Cerebellar nuclear complex (tissue), 1 donor: Measurements from ENCODE around the gene NHEJ1.
"Not testable (repeated sequence)": the region's sequence is repeated elsewhere in the genome, so short reads cannot be mapped to it uniquely, and the experiment has no call there.

Experiments used
- DNase-seq, 2 experiments: peaks; one replicate each; lab custom pipeline; 2025; lab: John Stamatoyannopoulos, UW

Gene NHEJ1, protein sequence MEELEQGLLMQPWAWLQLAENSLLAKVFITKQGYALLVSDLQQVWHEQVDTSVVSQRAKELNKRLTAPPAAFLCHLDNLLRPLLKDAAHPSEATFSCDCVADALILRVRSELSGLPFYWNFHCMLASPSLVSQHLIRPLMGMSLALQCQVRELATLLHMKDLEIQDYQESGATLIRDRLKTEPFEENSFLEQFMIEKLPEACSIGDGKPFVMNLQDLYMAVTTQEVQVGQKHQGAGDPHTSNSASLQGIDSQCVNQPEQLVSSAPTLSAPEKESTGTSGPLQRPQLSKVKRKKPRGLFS

DNA sequence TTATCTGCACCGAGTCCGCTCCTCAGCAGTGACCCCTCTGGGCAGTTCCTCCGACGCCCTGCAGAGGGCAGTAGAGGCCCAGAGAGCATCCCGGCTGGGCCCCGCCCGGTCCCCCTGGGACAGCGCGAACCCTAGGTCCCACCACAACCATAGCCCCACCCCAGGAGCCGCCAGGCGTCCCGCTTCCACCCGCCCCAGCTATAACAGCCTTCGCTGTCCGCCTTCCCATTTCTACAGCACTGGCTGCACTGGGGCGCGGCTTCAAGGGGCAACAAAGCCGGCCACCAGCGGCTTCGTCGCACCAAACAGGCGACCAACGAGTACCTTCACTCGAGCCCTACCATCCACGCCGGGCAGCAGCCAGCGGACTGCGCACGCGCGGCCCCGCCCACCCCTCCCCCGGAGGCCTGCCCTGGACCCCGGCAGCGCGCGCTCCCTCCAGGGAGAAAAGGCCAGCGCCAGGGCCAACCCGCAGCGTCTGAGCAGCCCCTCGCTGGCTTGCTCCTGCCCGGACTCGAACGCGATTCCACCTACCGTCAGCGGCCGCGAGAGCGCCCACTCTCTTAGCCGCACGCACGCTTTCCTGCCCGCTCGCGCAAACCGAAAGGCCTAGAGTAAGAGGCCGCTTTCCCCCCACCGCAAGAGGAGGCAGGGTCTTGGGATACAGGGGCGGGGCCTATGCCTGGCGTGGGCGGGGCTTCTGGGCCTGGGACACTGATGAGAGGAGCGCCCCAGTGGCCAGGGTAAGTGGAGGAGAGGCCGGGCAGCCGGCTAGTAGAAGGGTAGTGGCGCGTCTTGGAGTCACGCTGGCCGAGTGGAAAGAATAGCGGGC lies at the start of gene NHEJ1:
TSS of gene NHEJ1 (minus strand) at position 630 of the 832 bp plus-strand sequence. CDS start 2,453 bp downstream, outside the sequence.
- DNase-seq = peak; percentile 71 to 82

DNA sequence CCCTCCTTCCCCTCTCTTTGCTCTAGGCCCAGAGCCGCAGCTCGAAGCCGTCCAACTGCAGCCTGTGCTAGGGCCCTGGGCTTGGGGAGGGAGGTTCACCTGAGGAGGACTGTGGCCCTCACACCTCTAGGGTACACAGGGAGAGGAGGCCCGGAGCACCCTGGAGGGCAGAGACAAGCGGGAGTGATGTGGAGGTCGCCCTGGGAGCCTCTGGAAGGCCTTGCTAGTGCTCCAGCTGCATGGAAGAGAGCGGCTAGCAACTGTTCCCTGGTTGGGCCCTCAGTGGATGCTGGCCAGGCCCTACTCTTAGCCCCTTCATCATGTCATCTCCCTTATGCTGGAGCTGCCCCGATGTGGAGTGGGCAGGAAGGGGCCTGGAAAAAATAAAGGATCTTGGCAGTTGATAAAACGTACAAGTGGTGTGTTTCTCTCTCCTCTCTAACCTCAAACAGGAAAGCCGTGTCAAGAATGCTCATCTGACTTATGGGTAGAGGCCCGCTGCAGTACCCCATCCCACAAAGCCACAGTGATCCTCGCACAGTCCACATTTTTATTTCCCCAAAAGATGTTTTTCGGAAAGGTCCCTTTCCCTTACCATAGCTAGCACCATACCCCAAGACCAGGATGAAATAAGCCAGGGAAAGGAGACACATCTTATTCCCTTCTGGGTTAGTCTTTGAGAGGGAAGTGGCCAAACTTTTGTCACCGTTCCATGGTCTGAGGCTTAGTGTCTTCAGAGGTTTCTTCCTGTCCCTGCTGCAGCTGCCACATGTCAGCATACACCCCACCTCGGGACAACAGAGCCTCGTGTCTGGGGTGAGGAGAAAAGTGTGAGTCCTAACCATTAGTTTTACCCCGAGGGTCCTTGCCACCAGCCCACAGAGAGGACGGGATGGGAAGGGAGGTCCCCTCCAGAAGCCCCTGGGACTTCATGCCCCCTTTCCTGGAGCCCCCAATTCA lies 48.9 kb upstream of the NHEJ1 start:
- DNase-seq = no peak

DNA sequence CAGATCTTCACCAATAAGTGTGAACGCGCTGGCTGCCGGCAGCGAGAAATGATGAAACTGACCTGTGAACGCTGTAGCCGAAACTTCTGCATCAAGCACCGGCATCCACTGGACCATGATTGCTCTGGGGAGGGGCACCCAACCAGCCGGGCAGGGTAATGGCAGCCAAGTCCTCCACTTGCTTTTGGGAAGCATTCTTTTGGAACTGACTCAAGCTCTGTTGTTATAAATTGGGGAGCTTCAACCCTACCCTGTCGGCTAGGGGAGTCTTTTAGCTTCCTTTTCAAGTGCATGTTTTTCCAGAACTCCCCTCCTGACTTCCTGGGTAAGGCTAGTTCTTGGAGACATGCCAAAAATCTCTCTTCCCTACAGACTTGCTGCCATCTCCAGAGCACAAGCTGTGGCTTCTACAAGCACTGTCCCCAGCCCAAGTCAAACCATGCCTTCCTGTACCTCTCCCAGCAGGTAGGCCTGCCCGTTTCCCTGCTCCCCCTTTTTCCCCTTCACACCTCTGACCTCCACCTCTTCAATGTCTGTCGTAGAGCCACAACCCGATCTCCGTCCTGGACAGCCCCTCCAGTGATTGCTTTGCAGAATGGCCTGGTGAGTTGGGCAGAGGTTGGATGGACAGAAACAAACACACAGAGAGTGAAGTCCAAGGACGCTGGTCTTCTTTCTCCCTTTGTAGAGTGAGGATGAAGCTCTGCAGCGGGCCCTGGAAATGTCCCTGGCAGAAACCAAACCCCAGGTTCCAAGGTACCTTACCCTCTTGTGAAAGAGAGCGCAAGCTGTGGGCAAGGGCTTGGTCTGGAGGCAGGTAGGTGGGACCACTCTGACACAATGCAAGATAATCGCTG lies 47.5 kb upstream of the NHEJ1 start:
- no peak for DNase-seq

DNA sequence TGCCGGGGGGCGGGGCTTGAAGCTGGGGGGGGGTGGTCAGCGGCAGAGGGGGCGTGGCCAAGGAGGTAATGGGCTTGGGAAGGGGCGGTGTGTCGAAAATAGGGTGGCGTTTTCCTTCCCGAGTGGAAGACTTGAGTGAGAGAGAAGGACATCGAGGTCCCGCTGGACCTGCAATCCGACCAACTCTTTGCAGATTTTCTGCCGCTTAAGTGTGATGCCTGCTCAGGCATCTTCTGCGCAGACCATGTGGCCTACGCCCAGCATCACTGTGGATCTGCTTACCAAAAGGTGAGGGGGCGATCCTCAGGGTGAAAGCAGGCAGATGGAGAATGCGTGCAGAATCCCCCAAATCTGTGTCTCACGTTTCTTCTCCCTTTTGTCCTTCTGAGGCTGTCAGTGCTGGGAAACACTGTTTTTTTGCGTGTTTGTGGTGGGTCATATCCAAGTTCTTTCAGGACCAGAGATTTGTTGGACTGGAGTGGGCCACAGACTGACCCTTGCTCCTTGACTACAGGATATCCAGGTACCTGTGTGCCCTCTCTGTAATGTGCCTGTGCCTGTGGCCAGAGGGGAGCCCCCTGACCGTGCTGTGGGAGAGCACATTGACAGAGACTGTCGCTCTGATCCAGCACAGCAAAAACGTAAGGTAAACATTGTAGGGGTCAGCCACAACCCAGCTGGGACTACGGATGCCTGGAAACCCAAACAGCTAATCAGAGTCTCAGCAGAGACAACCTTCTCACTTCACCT lies 46.7 kb upstream of the NHEJ1 start:
- DNase-seq = no peak

DNA sequence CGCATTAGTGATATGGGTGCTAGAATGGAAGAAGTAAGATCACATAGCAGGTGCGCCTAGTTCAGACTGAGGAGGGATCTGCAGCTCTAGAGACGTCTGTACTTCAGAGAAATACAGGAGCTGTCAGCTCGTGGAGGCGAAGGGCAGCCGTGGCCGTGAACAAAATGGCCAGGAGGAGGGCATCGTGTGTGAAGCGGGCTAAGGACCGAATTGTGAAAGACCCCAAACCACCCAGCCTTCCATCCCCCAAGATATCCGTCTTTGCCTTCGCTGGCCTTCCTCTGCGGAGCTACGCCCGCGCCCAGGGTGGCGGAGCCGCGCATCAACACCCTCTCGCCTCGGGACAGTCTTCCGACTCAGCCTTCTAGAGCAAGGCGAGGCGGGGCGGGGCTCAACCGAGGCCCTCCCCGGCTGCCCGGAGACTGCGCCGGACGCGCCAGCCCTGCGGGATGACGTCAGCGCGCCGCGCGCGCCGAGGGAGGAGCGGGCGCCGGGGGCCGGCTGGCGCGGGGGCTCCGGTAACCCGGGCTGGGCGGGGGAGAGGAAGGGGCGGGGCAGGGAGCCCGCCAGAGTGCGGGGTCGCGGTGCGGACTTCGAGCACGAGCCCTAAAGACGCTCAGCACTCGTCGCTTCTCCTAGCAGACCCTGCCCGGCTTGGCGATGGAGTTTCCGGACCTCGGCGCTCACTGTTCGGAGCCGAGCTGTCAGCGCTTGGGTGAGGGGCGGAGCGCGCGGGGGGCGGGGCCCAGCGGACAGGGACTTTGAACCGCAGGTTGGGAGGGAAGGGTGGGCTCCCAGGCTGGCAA lies 45.9 kb upstream of the NHEJ1 start, which contains the start of gene ZFAND2B:
TSS of gene ZFAND2B (plus strand) at position 455 of the 806 bp plus-strand sequence. CDS start at position 661, 206 bp downstream.
- peak; percentile 71 to 85 for DNase-seq

DNA sequence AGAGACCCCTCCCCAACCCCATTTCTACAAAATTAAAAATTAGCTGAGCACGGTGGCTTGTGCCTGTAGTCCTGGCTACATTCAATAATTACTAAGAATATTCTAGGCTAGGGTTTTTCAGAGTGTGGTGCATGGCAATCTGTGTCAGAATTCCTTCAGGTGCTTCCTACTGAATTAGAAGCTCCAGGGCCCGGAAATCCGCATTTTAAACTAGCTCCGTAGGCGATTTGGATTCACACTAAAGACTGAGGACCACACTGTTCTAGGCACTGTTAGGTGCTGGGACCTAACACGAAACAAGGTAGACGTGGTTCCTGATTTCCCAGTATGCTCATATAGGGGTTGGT lies 45.3 kb upstream of the NHEJ1 start:
- no peak for DNase-seq

DNA sequence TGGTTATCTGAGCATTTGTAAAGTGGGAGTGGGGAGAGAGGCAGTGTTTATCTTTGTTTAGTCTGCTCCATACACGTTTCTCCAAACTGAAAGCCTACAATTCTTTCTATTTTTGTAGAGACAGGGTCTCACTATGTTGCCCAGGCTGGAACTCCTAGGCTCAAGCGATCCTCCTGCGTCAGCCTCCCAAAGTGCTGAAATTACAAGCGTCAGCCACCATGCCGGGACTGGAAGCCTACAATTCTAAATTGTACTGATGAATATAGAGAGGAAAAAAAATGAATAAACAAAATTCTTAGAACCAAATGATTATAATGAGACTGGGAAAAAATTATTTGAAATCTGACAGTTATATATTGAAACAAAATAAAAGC lies 44.5 kb upstream of the NHEJ1 start:
- no peak for DNase-seq

DNA sequence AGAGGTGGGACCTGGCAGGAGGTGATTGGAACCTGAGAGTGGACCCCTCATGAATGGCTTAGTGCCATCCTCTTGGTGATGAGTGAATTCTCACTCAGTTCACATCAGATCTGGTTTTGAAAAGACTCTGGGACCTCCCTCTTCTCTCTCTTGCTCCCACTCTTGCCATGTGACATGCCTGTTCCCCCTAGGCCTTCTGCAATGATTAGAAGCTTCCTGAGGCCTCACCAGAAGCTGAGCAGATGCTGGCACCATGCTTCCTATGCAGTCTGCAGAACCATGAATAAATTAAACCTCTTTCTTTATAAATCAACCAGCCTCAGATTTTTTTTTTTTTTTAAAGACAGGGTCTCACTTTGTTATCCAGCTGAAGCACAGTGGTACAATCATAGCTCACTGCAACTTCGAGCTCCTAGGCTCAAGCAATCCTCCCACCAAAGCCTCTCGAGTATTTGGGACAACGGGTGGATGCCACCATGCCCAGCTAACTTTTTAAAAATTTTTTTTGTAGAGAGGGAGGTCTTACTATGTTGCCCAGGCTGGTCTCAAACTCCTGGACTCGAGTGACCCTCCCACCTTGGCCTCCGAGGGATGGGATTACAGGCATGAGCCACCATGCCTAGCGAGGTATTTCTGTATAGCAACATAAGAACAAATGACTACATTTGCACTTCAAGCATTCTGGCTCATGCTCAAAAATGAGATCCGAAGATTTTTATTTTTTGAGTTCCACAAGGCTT lies 44.0 kb upstream of the NHEJ1 start:
- no peak for DNase-seq

DNA sequence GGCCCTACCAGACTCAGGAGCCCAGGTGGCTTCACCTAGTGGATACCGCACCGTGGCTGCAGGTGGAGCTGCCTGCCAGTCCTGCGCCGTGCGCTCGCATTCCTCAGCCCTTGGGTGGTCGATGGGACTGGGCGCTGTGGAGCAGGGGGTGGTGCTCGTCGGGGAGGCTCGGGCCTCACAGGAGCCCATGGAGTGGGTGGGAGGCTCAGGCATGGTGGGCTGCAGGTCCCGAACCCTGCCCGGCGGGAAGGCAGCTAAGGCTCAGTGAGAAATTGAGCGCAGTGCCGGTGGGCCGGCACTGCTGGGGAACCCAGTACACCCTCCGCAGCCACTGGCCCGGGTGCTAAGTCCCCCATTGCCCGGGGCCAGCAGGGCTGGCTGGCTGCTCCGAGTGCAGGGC lies 40.7 kb upstream of the NHEJ1 start:
- not testable (repeated sequence) for DNase-seq

DNA sequence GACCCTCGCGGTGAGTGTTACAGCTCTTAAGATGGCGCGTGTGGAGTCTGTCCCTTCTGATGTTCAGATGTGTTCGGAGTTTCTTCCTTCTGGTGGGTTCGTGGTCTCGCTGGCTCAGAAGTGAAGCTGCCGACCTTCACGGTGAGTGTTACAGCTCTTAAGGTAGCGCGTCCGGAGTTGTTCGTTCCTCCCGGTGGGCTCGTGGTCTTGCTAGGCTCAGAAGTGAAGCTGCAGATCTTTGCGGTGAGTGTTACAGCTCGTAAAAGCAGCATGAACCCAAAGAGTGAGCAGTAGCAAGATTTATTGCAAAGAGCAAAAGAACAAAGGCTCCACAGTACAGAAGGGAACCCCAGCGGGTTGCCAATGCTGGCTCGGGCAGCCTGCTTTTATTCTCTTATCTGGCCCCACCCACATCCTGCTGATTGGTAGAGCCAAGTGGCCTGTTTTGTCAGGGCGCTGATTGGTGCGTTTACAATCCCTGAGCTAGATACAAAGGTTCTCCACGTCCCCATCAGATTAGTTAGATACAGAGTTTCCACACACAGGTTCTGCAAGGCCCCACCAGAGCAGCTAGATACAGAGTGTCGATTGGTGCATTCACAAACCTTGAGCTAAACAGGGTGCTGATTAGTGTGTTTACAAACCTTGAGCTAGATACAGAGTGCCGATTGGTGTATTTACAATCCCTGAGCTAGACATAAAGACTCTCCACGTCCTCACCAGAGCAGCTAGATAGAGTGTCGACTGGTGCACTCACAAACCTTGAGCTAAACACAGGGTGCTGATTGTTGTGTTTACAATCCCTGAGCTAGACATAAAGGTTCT lies 40.1 kb upstream of the NHEJ1 start:
- not testable (repeated sequence) for DNase-seq

DNA sequence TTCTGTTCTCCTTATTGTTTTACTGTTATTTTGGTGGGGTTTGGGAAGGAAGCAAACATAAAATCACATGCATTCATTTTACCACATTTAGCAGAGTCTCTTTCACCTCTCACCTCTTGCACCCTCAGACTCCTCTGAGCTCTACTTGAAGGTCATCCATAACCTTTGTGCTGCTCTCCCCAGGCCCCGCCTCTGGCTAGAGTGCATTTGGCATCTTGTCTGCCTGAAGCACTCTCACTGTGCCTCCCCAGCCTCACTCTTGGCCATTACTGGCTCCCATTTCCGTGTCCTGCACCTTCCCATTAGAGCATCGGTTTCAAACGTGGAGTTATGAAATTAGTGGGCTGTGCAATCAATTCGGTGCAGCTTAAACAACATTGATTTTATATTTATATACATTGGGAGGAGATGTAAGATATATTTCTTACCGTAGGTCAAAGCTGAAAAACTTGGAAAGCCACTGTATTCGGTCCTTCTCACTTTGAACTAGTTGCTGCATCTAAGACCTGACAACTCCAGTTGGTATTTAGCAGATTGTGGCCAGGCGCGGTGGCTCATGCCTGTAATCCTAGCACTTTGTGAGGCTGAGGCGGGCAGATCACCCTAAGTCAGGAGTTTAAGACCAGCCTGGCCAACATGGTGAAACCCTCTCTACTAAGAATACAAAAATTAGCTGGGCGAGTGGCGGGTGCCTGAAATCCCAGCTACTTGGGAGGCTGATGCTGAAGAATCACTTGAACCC lies 39.0 kb upstream of the NHEJ1 start:
- DNase-seq = no peak

DNA sequence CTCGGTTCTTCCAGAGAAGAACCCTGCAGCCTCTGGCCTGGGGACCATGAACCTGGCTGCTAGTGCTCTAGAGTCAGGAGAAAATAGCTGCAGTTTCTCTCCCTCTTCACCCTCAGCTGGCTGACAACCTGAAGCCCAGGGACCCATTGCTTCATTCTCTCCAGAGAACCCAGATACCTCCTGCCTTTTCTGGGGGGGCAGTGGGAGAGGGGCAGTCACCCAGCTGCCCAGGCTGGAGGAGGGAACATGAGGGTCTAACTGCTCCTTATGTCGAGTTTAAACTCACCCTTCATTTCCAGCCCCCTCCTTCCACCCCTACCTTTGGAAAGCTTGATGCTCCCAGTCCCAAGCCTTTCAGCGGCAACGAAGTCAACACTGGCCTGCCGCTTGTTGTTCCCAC lies 38.4 kb upstream of the NHEJ1 start:
- DNase-seq = no peak

DNA sequence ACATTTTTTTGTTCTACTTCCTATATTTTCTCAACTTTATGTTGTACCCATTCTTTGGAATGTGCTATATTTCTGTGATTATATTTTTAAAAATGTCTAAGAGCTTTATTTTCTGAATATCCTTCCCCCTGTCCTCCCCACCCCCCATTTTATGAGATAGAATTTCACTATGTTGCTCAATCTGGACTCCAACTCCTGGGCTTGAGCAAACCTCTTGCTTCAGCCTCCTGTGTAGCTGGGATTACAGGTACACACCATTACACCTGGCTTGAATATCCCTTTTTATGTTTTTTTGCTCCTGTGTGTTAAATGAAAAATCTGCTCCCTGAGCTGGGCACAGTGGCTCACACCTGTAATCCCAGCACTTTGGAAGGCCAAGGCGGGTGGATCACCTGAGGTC lies 36.8 kb upstream of the NHEJ1 start:
- no peak for DNase-seq

DNA sequence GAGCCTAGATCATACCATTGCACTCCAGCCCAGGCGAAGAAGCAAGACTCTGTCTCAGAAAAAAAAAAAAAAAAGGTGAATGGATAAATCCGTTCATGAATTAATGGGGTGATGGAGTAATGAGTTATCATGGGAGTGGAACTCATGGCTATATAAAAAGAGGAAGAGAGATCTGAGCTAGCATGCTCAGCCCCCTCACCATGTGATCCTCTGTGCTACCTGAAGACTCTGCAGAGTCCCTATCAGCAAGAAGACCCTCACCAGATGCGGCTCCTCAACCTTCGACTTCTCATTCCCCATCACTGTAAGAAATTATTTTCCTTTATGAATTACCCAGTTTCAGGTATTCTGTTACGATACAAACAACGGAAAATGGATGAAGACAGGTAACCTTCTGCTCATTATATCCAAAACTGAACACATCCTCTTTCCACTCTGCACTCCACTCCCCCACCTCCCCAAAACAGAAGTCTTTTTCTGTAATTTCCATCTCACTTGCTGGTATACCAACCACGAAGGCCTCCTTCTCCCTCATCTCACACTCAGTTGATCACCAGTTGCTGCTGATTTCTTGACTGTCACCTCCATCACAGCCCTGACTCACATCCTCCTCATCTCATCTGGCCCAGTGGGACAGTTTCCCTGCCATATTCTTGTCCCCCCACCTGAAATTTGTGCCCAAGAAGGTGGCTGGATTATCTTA lies 26.3 kb upstream of the NHEJ1 start:
- no peak for DNase-seq

DNA sequence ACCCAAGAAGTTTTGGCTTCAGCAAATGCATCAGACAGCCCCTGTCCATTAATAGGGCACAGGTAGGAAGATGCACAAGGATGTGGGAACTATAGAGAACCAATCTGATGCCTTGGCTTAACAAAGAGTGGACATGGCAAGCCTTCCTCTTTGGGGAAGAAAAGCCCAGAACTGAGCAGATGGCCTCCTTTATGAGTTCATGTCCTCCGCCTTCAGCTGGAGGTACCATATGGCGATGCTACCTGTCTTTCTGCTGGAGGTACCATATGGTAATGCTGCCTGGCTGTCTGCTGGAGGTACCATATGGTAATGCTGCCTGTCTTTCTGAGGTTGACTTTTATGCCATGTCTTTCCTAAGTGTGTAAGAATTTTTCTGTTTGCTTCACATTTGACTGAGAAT lies 23.5 kb upstream of the NHEJ1 start:
- DNase-seq = peak; percentile 13 to 76

DNA sequence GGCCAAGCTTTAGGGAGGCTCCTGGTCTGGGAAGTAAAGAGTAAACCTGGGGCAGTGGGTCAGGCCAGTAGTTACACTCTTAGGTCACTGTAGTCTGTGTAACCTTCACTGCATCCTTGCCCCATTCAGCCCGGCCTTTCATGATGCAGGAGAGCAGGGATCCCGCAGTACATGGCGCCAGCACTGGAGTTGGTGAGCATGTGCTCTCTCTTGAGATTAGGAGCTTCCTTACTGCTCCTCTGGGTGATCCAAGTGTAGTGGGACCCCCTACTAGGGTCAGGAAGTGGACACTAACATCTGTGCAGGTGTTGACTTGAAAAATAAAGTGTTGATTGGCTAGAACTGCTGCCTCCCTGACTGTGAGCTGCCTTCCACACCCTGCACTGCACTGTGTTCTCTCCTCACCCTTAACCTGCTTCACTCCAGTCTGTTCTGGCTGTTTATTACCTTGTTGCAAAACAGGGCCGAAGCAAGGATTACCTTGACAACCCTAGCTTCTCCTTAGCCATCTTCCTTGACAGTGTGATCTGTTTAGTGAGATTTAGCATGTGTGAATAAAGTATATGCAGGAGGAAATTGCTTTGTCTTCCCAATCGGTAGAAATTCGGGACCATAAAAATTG lies 22.6 kb upstream of the NHEJ1 start:
- no peak for DNase-seq
